Measurements from ENCODE around the gene SELENON.

GRCh38 chr1:25809283-25809926 is 9.4 kb downstream of the SELENON start:
- no peak for TF ChIP-seq CTCF (conservative IDR thresholded peaks at IDR 0.05; ENCODE audit: low read length)
- no peak for TF ChIP-seq EZH2phosphoT487 (IDR thresholded peaks at IDR 0.05; ENCODE audit: borderline replicate concordance, low read depth, low read length)
